PC-3 (cell line): Measurements from ENCODE around the gene PSMB9. TPM values are rescaled to one million over a fixed set of nuclear protein-coding genes. Genes with fewer than 3 reads are reported as not detected.

Source experiments
- ATAC-seq: fragments of 200-7000 bp; cut with Tn5 transposase; 2 replicates; pipeline ENCODE4 v1.9.1; 2020; ENCODE audit warnings: mild to moderate bottlenecking, moderate library complexity
- BruUV-seq: library from RNA; stranded (reverse); fragments of 400-500 nt; replicated peaks from 2 replicates; lab custom pipeline; 2021; lab: Mats Ljungman, UMichigan
- CTCF ChIA-PET: fragments of 300-600 bp; sonication (Branson Sonifier 250); formaldehyde crosslinking; loops from one replicate; lab custom pipeline; 2022; ENCODE audit warnings: antibody characterized with exemption; lab: Charles Lee
- POLR2A ChIA-PET: fragments of 300-600 bp; sonication (Branson Sonifier 250); formaldehyde crosslinking; loops from one replicate; lab custom pipeline; 2022; ENCODE audit warnings: antibody characterized with exemption; ENCODE audit not compliant: unreplicated experiment; lab: Charles Lee
- DNase-seq: peaks from one replicate; pipeline ENCODE4 v3.0.0-alpha.2; 2015
- H2AFZ ChIP-seq: fragments of 300-600 bp; sonication (generic); 2 replicates; pipeline ENCODE4 v1.6.0; 2016; ENCODE audit warnings: antibody characterized with exemption, low read length
- H3F3A ChIP-seq: fragments of 300-600 bp; sonication (generic); one replicate; pipeline ENCODE4 v1.6.0; 2017; ENCODE audit warnings: antibody characterized with exemption, low read length, control low read depth, mild to moderate bottlenecking; ENCODE audit not compliant: unreplicated experiment
- H3K27ac ChIP-seq: fragments of 300-600 bp; sonication (generic); 2 replicates; pipeline ENCODE4 v1.5.1; 2016; ENCODE audit warnings: mild to moderate bottlenecking, low read length
- H3K27me3 ChIP-seq: fragments of 300-600 bp; sonication (generic); 2 replicates; pipeline ENCODE4 v1.6.1; 2016; ENCODE audit warnings: low read length, mixed read lengths
- H3K36me3 ChIP-seq: fragments of 300-600 bp; sonication (generic); 2 replicates; pipeline ENCODE4 v1.6.1; 2016; ENCODE audit warnings: low read depth, mixed run types, low read length, mixed read lengths
- H3K4me1 ChIP-seq: fragments of 300-600 bp; sonication (generic); 2 replicates; pipeline ENCODE4 v1.5.1; 2016; ENCODE audit warnings: low read length; ENCODE audit not compliant: insufficient read depth
- H3K4me2 ChIP-seq: fragments of 300-600 bp; sonication (generic); 2 replicates; pipeline ENCODE4 v1.6.0; 2016; ENCODE audit warnings: low read length
- H3K4me3 ChIP-seq: fragments of 300-600 bp; sonication (generic); 2 replicates; pipeline ENCODE4 v1.5.1; 2016; ENCODE audit warnings: mild to moderate bottlenecking, low read length, mixed read lengths
- H3K79me2 ChIP-seq: fragments of 300-600 bp; sonication (generic); 2 replicates; pipeline ENCODE4 v1.6.1; 2017; ENCODE audit warnings: low read length, mixed read lengths
- H3K9ac ChIP-seq: fragments of 300-600 bp; sonication (generic); 2 replicates; pipeline ENCODE4 v1.6.0; 2016; ENCODE audit warnings: mild to moderate bottlenecking, low read length
- H3K9me2 ChIP-seq: fragments of 300-600 bp; sonication (generic); replicated peaks from 2 replicates; pipeline ENCODE4 v1.6.1; 2016; ENCODE audit warnings: mixed run types, low read length, mixed read lengths
- H3K9me3 ChIP-seq: fragments of 300-600 bp; sonication (generic); 2 replicates; pipeline ENCODE4 v1.6.1; 2016; ENCODE audit warnings: low read length, mixed read lengths
- H4K20me1 ChIP-seq: fragments of 300-600 bp; sonication (generic); 2 replicates; pipeline ENCODE4 v1.6.1; 2016; ENCODE audit warnings: low read length, mixed read lengths
- EZH2 ChIP-seq: fragments of 300-600 bp; sonication (generic); IDR thresholded peaks from one replicate; pipeline ENCODE4 v1.6.1; 2017; ENCODE audit warnings: antibody characterized with exemption, mild to moderate bottlenecking, low read length; ENCODE audit not compliant: unreplicated experiment
- EZH2phosphoT487 ChIP-seq: fragments of 300-600 bp; sonication (generic); IDR thresholded peaks from 2 replicates; pipeline ENCODE4 v1.6.1; 2018; ENCODE audit warnings: mild to moderate bottlenecking, antibody characterized with exemption, low read length, borderline replicate concordance
- intact Hi-C: fragments of 100-400 bp; cut with micrococcal nuclease; formaldehyde crosslinking; loops from 2 replicates; pipeline ENCODE4 v1.9.0; 2023
- total RNA-seq: library from RNA; depleted of rRNA; stranded (reverse); fragments of >200 nt; gene quantifications from 2 replicates; pipeline ENCODE4 v1.2.3, GENCODE V29; 2014
- TF ChIP-seq, protein P1 (sequence below): fragments of 300-600 bp; sonication (generic); conservative IDR thresholded peaks from 2 replicates; pipeline ENCODE4 v1.5.1; 2017; ENCODE audit warnings: antibody characterized with exemption, low read depth, mild to moderate bottlenecking, low read length

Gene PSMB9
- total RNA-seq, 1 experiment from 2014 or later, result 1.5 TPM

DNA sequence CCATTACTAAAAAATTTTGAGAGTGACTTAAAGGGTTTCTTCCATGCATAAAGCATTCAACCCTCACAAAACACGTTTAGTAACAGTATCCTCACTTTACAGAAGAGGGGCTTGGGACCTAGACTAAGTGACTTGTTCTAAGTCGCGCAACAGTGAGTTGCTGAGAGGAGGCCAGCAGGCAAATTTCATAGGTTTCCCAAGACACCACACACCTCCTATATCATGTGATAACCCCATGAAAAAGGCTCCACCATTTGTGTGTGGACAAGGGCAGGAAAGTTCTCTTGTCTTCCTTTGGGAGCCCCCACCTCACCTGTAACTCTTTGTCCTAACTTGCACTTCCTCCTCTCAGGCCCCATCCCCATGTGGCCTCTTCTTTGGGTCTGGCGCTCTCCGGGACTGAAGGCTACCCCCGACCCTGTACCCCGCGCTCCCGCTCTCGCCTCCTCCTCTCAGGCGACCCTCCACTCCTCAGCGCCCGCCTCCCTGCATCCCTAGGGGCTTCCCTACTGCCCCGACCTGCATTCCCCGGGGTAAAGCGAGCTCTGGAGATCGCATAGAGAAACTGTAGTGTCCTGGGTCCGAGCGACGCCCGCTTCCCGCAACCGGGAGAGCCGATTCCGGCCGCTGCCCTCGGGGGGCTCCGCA, 10.5 kb upstream of the PSMB9 start:
- TF ChIP-seq, protein P1, sequence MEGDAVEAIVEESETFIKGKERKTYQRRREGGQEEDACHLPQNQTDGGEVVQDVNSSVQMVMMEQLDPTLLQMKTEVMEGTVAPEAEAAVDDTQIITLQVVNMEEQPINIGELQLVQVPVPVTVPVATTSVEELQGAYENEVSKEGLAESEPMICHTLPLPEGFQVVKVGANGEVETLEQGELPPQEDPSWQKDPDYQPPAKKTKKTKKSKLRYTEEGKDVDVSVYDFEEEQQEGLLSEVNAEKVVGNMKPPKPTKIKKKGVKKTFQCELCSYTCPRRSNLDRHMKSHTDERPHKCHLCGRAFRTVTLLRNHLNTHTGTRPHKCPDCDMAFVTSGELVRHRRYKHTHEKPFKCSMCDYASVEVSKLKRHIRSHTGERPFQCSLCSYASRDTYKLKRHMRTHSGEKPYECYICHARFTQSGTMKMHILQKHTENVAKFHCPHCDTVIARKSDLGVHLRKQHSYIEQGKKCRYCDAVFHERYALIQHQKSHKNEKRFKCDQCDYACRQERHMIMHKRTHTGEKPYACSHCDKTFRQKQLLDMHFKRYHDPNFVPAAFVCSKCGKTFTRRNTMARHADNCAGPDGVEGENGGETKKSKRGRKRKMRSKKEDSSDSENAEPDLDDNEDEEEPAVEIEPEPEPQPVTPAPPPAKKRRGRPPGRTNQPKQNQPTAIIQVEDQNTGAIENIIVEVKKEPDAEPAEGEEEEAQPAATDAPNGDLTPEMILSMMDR, result no peak
- no peak for TF ChIP-seq EZH2phosphoT487
- TF ChIP-seq EZH2, result no peak

DNA sequence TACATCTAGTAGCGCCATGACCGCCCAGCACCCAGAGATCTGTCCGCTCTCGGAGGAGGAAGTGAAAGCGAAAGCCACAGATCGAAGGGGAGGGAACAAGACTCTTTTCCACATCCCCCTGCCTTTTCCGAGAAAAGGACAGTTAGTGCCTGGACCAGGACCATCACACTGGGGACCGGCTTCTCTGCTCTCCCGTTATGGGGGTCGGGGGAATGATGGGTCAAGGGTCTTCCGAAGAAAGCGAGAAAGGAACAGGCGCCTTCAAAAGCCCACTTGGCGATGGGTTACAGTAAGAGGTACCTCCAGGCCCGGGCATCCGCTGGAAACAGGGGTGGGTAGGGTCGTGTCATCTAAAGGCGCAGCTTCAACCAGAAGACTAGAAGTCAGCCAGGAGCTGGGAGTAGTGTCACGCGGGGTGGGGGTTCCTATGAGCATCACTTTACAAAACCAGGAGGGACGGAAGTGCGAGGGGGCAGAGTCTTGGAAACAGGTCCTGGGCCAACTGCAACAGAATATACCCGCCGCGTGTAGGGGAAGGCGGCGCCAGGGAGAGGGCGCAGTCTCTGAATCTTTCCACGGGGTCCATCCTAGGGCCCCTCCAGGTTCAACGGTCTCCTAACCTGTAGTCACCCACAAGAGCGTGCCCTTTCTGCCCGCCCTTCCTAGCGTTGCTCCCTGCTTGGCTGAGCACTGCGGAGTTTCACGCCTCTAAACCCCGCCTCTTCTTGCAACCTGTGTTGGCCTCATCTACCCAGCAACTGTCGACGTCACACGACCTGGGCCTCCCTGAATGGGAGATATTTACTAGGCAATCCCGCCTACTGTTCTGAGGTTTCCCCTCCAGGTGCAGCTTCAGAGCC, 9.8 kb upstream of the PSMB9 start, which contains the start of gene PSMB8:
Gene PSMB8, minus strand, starts transcription at position 69 of the 860 bp plus-strand sequence. Its CDS starts 51 bp downstream, at position 18.
- Histone ChIP-seq H3F3A (no peaks in the 10 kb centered on the region), H3K9me2 (no peaks in the 10 kb centered on the region), H3K4me3 (peak within 1 kb of the TSS; percentile 96), H3K9me3 (no peaks in the 10 kb centered on the region), H3K79me2 (no peaks in the 10 kb centered on the region), H3K4me1 (peaks cover 8% of the 10 kb centered on the region; the same call in 1 of the 2 replicates), H2AFZ (peak within 1 kb of the TSS; percentile 99), H3K27ac (no peak within 1 kb of the TSS), H3K27me3 (no peaks in the 10 kb centered on the region), H4K20me1 (no peaks in the 10 kb centered on the region), H3K4me2 (peak within 1 kb of the TSS; percentile 94), H3K36me3 (no peaks in the 10 kb centered on the region), H3K9ac (peak within 1 kb of the TSS; percentile 65)
- CTCF ChIA-PET, result interaction anchor here (1.1 to 1.5 kb wide), 3 partner anchors 9 to 24 kb away, joined by 4 to 6 read pairs (median 5); partner anchors contain the start of genes PSMB9 and TAP1
- TSS peak; percentile 67 for BruUV-seq
- DNase-seq (peak; percentile 97), ATAC-seq (peak; percentile 95)
- TF ChIP-seq, protein P1, result peak; percentile 10; the same call in 1 of the 2 replicates
- TF ChIP-seq EZH2, result no peak
- POLR2A ChIA-PET, result interaction anchor here (0.5 to 1.1 kb wide), 3 partner anchors 9 to 1184 kb away, joined by 3 read pairs; partner anchors contain the start of genes C6orf47 and TAP1
- intact Hi-C loops, result loop anchor here (1.0 kb wide), 1 partner anchor 10 kb away; the partner anchor contains the start of gene PSMB9

More for the DNA sequence above, 10.5 kb upstream of the PSMB9 start:
- Histone ChIP-seq H3F3A (no peaks in the 10 kb centered on the region), H3K4me3 (peak overlapping the region; percentile 96), H3K27ac (no peak overlapping the region), H3K79me2 (no peaks in the 10 kb centered on the region), H3K9me3 (no peaks in the 10 kb centered on the region), H3K27me3 (no peaks in the 10 kb centered on the region), H3K9ac (peak overlapping the region; percentile 65), H3K9me2 (no peaks in the 10 kb centered on the region), H3K4me2 (peak overlapping the region; percentile 94), H3K36me3 (no peaks in the 10 kb centered on the region), H2AFZ (peak overlapping the region; percentile 99), H3K4me1 (peaks cover 8% of the 10 kb centered on the region; the same call in 1 of the 2 replicates), H4K20me1 (no peaks in the 10 kb centered on the region)
- POLR2A ChIA-PET, result interaction anchor here (1.1 kb wide), 1 partner anchor 10 kb away, joined by 3 read pairs; the partner anchor contains the start of gene TAP1
- CTCF ChIA-PET, result no interaction called here
- BruUV-seq, result TSS peak; percentile 45
- ATAC-seq (no peak), DNase-seq (no peak)
- intact Hi-C loops, result no loop called here
